ENCODE data around the gene TMEM69.

GRCh38 chr1:45659222-45659621 lies 28.8 kb upstream of the TMEM69 start:
- no peak for TF ChIP-seq CTCF (IDR thresholded peaks at IDR 0.05)
- no peak for TF ChIP-seq POLR2A (IDR thresholded peaks at IDR 0.05)

All from right lobe of liver (tissue), 4 donors.